HG02763 (cell line): ENCODE results near the gene INTS1.

Source experiments
- ATAC-seq: cut with Tn5 transposase; IDR thresholded peaks from one replicate; pipeline ENCODE4 v1.9.1; 2021; ENCODE audit warnings: mild to moderate bottlenecking, moderate library complexity; ENCODE audit not compliant: unreplicated experiment

Gene INTS1

GRCh38 chr7:1542841-1543747, 38.9 kb upstream of the INTS1 start:
- no peak for ATAC-seq

GRCh38 chr7:1542329-1542728, 38.1 kb upstream of the INTS1 start:
- ATAC-seq, result no peak

DNA sequence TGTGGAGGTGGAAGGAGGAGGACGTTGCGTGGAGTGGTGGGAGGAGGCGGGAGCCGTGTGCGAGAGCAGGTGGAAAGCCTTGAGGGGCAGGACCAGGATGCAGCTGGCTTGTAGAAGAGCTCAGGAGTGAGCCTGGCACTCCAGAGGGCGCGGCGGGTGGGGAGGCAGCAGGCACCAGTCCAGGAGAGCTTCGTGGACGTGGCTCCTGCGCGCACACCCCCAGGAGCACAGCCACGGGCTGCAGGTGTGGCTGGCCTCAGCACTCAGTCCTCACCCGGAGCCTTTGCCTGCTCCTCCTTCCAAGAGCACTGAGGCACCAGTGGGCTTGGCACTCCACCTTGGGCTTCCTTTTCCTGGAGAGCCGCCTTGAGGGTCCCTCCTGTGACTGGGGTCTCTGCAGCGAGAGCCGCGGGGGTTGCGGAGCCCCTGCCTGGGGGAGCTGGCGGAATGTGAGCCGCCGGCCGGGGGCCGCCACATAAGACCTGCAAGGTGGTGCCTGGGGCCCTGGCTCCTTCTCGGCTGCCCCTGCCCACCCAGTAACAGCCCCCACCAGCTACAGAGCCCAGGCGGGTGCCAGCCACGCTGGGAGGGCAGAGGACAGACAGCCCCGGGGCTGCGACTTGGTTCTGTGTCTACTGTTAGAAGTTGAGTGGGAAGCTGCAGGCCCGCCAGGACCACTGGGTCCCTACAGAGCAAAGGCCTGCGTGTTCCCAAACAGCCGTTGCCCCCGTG, 37.4 kb upstream of the INTS1 start:
- ATAC-seq, result no peak

DNA sequence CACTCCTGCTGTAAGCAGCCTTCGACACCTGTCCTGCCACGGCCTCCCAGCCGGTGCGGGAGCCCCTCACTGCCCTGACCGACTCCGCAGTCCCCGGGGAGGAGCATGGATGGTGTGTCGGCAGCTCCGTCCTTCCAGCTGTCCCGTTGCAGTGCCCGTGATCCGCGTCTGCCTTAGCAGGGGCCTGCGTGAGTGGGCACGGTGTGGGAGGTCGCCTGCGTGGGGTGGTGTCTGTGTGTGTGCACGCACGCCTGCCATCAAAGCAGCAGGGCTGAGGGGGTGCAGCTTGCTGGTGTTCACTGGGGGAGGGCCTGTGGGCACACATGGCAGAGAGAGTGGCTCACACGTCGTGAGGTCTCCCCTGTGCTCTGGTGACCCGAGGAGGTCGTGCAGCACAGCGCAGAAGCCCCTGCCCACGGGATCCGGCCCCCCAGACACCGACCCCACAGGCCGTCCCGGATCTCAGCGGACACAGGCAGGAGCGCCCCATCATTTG, 36.6 kb upstream of the INTS1 start:
- ATAC-seq, result no peak

DNA sequence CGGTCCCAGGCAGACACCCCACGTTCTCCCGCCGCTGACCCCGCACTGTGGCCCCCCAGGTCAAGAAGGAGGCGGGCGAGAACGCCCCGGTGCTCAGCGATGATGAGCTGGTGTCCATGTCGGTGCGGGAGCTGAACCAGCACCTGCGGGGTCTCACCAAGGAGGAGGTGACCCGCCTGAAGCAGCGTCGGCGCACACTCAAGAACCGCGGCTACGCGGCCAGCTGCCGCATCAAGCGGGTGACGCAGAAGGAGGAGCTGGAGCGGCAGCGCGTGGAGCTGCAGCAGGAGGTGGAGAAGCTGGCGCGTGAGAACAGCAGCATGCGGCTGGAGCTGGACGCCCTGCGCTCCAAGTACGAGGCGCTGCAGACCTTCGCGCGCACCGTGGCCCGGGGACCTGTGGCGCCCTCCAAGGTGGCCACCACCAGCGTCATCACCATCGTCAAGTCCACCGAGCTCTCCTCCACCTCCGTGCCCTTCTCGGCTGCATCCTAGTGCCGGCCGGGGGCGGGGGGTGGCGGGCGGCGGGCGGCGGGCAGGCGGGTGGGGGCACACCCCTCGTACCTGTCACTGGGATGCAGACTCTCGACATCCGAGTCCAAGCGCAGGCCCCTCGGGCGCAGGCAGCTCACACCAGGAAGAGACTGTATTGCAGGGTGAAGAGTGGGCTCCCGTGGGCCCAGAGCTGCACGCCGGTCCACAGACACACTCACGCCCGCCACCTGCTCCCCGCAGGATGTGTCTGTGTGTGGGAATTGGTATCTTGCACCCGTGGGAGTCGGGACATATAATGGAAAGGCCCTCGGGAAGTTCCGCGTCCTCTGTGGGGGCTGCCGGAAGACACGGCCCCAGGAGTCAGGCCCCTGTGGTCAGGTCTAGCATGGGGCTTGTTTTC, 35.9 kb upstream of the INTS1 start:
- no peak for ATAC-seq

GRCh38 chr7:1539181-1539881, 35.1 kb upstream of the INTS1 start:
- ATAC-seq, result no peak

DNA sequence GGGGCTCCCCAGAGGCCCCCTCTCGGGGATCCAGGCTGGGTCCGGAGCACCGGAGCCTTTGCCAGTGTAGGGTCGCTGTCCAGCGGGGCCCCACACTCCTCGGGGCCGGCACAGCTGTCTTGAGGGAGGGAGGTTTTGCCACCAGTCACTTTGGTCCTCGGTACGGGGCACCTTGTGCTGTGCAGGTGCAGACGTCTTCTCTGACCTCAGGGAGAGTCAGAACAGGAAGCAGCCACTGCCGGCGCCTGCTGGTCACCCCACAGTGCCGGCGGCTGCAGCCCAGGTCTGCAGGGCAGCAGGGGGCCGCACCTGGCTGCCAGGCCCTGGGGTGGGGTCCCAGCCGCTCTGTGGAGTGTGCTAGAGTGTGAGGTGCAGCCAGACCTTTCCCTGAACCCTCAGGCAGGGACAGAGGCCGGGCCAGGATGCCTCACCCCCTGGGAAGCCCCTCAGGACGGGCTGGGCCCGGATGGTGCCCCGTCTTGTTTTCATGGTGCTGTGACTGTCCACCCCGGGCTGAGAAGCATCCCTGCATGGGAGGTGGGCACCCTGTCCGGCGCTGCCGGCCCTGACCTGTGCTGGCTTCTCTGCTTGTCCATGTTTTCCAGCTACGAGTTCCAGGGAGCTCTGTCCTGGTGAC, 34.5 kb upstream of the INTS1 start:
- no peak for ATAC-seq

DNA sequence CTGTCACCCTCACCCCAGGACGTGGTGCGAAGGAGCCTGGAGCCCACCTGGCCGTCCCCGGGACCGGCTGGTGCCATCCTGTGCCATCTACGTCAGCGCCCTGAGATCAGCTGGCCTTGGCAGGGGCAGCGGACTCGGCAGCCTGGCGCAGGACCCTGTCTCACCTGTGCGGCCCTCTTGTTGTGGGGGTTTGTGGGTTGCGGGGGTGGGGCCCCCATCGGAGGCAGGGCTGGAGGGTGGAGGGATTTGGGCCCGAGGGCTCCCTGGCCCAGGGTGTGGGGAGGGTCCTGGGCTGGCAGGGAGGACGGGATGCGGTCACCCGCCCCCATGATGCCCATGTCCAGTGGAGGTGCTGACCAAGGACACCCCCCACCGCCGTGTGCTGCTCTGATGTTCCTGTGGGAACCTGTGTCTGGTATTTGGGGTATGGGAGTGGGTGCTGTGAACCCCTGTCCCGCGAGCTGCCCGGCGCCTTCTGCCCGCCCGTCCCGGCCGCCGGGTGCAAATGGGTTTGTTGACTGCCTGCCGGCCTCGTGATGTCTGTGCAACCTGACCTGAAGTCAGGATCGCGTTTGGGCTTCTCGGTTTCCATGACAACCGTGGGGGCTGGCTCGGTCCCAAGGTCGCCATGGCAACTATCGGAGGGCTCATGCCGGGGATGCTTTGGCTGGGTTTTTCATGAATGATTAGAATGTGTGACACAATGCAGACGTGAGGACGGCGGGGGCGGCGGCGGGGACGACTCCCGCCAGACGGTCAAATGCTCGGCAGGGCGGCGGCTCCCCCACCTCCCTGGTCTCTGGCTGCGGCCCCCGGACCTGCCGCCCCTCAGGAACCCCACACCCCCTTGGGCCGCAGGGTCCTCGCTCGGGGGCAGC, 33.6 kb upstream of the INTS1 start:
- ATAC-seq, result no peak

DNA sequence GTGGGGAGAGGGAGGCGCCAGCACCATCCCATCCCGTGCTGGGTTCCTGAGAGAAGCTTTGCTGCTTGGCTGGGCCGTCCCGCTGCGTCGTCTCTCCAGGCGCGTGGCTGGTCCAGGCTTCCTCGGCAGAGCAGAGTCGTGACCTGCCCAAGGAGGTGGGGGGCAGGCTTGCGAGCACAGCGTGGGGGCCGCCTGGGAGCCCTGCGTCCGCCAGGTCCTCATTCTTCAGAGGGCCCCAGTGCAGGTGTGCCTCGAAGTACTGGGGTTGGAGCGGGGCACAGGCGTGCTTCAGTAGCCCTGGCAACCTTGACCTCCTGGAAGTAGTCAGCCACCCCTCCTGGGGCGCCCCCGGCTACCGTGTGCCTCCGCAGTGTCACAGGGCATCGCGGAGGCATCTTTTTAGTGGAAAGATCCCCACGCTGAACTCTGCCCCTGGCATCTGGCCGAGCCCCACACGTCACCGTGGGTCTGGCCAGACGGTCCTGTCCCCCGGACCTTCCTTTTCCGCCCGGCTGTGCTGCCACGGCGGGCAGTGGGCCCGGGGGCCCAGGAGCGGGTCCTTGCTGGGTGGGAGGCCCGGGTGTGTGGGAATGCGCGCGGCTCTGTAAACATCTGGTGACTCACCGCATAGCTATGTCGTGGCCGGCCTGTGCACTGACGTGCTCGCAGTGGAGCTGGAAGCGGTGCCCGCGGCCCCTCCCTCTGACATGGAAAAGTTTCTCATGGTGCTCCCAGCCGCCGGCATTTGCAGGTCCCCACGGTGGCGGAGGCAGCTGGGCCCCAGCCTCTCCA, 32.8 kb upstream of the INTS1 start:
- ATAC-seq, result no peak

DNA sequence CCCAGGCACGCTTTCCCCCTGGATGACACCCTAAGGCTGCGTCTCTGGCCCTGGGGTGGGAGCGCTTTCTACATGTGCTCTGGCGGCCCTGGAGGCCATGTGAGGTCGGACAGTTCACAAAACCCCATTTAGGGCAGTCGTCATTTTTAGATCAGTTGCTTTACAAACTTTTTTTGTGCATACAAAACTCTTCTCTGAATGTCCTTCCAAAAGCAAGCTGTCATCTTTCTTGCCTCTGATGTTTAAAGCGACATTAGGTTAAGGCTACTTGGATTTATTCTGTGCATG, 32.2 kb upstream of the INTS1 start:
- no peak for ATAC-seq

DNA sequence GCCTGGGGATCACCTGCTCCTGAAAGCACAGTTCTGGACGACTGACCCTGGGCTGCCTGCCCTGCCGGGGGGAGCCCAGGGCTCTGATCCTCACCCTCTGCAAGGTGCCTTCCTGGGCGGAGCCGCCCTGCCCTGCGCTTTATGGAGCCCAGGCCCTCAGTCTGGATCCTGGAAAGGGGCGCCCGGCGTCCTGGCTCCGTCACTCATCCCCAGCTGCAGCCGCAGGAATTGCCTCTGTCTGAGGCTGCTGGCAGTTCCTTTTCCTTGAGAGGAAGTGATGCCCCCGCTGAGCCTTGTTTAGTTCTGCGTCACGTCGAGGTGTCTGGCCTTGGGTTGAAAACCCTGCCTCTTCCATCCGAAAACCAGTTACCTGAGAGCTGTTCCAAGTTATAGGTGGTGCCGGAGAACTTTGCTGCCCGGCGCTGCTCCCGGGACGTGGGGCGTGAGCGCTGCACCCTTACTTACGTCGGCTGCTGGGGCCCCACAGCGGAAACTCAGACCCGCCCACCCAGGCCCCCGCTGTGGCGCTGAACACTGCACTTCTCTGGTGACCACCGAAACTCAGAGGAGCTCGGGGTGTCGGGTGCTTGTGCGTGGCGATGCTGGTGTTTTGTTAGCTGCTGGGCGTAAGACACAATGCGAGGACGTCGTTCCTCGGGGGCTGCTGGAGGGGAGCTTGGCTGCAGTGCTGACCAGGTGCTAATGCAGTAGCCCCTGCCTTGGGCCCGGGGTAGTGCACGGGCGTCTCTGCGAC, 31.7 kb upstream of the INTS1 start:
- no peak for ATAC-seq

DNA sequence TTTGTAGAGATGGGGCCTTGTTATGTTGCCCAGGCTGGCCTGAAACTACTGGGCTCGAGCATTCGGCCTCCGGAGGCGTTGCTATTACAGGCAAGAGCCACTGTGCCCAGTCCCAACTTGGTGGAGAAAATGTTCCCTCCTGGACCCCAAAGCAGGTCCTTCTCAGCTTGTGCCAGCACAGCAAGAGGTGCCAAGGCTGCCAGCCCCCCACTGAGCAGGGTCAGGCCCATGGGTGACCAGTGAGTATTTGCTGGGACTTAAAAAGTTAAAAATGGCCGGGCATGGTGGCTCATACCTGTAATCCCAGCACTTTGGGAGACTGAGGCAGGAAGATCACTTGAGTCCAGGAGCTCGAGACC, 30.9 kb upstream of the INTS1 start:
- no peak for ATAC-seq

DNA sequence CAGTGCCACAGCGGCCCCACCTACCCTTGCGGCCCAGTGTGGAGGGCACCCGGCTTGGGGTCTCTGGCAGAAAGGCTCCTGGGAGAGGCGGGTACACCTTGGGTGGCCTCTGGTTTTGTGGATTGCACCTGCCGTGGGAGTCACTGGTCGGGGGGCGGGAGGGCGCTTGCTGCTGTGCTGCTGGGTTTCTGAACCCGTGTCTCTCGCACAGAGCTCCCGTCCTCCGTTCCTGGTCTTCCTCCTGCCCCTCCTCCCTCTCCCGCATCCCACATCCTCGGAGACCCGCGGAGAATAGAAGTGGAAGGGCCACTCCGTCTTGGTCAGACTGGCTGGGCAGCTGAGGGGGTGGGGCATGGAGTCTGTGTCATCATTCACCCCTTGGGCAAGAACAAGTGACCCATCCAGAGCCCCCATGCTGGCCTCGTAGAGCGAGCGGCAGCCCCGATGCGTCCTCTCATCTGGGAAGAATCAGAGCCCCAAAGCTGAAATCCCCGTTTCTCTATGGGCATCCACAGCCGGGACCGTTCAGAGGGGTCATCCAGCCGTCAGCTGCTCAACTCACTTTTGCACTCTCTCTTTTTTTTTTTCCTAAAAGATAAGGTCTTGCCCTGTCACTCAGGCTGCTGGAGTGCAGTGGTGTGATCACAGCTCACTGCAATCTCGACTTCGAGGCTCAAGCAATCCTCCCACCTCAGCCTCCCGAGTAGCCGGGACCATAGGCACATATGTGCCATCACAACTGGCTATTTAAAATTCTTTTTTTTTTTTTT, 30.3 kb upstream of the INTS1 start:
- ATAC-seq, result no peak

- ATAC-seq, result no peak
Measured at GRCh38 chr7:1533547-1534329, 29.5 kb upstream of the INTS1 start.

DNA sequence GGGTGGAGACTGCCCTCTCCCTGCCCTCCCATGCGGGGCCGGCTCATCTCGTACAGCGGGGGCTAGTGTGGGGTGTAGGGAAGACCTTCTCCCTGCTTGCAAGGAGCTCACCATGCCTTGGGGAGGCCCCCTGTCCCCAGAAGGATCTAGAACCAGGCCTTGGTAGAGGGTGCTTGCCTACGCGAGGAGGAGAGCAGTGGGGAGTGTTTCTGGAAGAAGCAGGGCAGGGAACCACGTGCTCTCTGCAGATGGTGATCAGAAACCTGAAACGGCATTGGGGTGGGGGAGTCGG, 29.0 kb upstream of the INTS1 start:
- no peak for ATAC-seq

GRCh38 chr7:1532456-1533254, 28.5 kb upstream of the INTS1 start:
- ATAC-seq, result no peak
